NCI-H2171 treated with DMSO at 0.1 percent for 48 hours (cell line): ENCODE measurements around the gene MARCHF6.
A peak's percentile ranks its signal among the peaks of the same experiment; 100 is the strongest.
"Not testable (repeated sequence)": the region's sequence is repeated elsewhere in the genome, so short reads cannot be mapped to it uniquely, and the experiment has no call there.

Experiments used
- DNase-seq: peaks from one replicate; lab custom pipeline; 2025; lab: John Stamatoyannopoulos, UW

The MARCHF6 gene

DNA sequence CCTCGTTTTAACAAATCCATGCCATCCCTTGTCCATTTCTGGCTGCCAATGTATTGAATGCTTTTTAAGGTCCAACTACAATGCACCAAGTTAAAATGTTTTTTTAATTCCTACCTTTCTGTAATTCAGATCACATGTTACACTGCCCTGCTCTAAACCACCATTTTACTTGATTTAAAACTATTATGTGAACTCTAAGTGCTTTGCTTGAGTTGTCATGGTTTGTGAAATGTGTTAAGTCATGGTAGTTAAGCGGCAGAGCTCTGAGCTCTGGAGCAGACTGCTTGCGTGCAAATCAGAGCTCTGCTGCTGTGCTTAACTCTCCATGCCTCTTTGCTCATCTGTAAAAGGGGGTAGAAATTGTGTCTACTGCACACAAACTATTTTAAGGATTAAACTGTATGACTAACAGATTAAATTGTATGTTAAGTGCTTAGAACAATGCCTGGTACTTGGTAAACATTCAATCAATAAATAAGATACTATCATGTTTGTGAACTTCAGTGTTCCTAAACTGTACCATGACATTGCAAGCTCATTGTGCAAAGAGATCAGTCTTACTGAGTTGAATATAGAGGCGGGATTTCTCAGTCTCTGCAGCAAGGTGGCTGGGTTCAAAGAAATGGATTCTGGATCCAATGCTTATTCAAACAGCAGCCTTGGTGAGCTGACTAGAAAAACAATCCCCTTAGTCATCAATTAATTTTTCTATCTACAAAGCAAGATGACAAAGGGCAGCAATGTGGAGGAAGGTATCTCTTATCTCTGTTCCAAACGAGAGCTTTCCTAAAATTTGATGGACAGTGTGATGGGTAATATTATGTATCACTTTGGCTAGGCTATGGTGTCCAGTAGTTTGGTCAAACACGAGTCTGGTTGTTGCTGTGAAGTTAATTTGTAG is 29.7 kb upstream of the MARCHF6 start:
- no peak for DNase-seq

GRCh38 chr5:10324518-10325370 is 28.8 kb upstream of the MARCHF6 start:
- no peak for DNase-seq

GRCh38 chr5:10328323-10328722 is 25.2 kb upstream of the MARCHF6 start:
- DNase-seq, result no peak

GRCh38 chr5:10329446-10329819 is 24.1 kb upstream of the MARCHF6 start:
- no peak for DNase-seq

DNA sequence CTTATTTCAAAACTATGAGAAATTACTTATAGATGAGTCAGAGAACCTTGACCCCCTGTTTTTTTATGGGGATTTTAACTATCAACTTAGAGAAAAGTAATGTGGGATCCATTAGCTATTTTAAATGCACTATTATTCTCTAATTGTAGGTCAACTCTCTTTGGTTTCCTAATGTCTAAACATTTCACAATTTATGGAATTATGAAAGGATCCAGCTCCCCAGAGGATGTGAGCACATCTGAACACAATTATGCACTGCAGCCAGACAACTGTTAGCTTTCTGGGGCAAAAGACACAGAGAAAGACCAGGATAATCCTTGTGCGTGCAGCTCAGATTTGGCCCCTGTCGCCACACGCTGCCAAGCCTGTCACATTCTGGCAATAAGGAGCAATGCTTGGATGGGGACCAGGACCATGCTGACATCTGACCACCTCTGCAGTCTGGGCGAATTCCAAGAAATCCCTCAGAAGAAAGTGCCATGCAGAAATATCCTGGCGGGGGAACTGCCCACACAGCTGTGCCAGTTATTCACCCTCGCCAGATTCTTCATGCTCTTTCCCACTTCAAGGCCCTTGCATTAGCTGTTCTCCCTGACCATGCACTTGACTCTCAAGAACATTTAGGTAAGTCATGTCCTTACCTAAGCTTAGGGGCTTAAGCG is 23.5 kb upstream of the MARCHF6 start:
- DNase-seq, result no peak

- DNase-seq, result no peak
Observed at GRCh38 chr5:10330511-10331230, 22.8 kb upstream of the MARCHF6 start.

DNA sequence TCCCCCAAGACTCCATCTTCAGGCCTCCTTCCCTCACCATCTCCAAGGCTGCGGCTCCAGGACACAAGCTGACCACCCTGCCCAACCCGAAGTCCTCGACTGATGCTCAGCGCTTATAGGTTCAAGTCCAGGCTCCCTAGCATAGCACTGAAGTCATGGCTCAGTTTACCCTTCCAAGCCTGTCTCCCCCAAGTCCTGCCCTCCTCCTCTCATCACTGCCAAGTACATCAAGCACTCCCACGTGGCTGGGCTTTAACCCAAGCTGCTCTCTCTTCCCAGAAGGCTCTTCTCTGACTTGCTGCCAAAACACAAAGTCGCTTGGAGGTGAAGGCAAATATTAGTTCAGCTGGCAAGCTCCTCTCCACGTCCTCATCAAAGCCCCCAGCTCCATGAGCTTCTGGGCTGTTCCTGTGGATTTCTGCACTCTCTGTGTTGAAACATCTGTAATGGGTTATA is 22.1 kb upstream of the MARCHF6 start:
- DNase-seq, result peak; percentile 69

DNA sequence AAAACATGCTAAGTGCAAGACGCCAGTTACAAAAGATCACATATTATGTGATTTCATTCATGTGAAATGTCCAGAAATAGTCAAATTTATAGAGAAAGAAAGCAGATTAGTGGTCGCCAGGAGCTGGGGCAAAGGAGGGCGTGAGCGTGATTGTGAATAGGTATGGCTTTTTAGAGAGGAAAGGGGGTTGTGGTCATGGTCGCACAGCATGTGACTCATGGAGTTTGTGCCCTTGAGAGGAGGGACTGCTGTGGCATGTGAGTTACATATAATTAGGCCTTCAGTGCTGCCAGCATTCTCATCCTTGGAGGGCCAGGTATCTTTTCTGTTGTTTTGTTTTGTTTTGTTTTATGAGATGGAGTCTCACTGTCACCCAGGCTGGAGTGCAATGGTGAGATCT is 21.2 kb upstream of the MARCHF6 start:
- DNase-seq, result no peak

DNA sequence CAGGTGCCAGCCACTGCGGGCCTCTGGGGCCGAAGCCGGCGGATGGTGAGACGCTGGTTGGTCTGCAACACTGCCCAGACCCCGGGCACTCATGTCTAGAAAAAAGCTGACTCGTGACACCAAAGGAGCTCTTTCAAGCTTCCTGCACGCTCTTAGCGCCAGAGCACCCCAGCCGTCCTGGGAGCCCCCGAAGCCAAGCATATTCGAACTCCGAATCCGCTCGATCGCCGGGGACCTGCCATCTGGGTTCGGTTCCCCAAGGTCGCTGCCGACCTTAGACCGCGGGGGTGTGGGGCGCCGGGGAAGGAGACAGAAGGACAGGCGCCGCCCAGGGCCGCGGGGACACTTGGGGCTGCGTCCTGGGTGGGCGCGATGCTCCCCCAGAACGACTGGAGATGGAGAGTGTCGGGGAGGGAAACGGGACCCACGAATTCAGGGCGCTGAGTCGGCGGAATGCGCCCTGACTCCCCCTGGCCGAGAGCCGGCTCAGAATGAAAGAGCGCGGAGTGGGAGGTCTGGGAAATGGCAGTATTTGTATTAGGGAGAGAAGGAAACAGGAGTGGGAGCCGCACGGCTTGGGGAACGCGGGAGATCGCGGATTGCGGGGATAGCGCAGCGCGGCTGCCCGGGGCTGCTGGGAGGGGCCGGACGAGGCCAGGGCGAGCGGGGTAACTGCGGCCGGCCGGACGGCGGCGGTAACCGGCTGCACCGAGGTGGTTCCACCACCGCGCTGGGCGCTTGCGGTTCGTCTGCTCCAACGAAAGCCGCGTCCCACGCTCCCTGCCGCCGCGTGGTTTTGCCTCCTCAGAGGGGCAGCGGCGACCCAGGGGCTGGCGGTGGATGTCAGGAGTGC is 20.1 kb upstream of the MARCHF6 start:
- no peak for DNase-seq

DNA sequence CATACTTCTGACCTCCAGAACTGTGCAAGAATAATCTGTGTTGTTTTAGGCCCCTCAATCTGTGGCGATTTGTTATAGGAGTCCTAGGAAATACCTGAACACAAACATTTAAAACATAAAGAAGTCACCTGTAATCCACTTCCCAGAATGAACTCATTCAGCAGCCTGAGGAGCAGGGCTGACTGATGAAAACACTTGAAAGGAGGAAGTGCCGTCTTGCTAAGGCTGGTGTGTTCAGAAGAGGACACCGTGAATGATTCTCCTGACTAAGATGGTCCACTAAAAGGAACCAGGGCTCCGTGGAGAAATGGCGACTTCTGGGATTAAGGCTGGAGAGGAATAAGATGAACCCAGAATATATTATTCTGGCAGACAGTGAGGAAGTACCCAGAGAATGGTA is 18.7 kb upstream of the MARCHF6 start:
- no peak for DNase-seq

GRCh38 chr5:10335711-10336470 is 17.6 kb upstream of the MARCHF6 start:
- DNase-seq, result no peak

GRCh38 chr5:10337107-10337506 is 16.4 kb upstream of the MARCHF6 start:
- no peak for DNase-seq

DNA sequence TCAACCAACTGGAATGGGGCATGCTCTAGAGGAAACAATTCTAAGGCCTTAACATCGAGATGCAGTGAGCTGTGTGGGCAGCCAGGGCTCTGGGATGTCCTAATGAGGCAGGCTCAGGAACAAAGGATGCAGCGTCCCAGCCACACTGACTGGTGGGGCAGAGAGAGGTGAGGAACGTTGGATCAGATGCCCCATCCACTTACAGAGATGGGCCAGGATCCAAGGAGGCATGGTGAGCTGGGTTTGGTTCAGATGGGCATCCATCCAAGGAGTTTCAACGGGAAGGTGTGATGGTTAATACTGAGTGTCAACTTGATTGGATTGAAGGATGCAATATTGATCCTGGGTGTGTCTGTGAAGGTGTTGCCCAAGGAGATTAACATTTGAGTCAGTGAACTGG is 15.5 kb upstream of the MARCHF6 start:
- no peak for DNase-seq

GRCh38 chr5:10338686-10339057 is 14.8 kb upstream of the MARCHF6 start:
- DNase-seq, result no peak

DNA sequence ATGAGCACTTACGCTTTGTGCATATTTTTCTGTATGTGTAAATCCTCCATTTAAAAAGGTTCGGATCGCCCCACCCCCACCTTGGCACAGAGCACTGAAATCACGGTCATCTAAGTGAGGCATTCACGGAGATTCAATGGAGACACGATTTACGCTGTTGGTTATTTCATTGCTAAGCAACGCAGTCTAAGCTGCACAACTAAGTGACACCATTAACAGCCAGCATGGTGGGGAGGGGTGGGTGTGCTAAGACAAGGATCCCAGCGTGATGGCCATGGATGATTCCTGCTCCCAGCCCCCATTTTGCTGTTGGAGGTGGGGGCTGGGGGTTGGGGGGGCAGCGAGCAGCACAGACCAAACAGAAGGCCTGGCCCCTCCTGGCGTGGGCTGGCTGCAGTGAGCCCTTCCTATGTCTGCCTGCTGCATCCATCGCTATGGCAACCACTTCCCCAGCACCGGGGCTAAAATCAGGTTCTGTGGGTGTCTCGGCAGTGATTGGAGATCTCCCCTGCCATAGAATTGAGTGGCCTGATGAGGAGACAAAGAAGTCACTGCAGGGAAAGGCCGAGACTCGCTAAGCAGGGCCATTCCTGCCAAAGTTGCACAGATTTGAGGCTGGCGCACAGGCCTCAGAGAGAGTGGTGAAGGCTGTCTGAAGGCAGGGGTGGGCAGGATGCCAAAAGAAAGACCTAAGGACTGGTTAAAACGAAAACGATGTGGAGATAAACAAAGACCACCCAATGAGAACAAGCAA is 14.3 kb upstream of the MARCHF6 start:
- DNase-seq, result no peak

DNA sequence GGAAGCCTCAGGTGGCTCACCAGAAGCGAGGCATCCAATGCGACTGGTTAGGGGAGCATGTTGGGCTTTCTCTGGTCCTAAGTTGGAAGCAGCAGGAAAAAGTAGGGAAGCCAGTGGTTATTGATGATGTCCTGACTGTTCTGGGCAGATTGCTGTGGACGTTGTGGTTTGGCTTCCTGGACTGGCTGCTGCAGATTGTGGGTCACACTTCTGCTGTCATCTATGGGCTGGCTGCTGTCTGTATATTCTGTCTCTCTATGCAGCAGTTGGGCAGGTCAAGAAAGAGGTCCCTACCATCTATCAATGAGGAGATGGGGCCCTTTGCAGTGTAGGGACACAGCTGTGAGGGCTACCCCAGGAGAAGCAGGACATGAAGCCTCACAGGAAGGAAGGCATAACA is 13.5 kb upstream of the MARCHF6 start:
- no peak for DNase-seq

DNA sequence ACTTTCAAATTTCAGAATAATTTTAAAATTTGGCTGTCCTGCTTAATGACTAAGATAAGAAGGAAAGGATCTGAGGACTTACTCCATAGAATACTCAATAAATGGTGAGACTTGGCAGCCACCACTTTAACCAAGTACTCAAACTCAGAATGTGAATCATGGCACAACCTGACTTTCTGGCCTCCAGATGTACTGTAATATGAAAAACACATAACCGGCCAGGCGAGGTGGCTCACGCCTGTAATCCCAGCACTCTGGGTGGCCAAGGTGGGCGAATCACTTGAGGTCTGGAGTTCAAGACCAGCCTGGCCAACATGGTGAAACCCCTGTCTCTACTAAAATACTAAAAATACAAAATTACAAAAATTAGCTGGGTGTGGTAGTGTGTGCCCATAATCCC is 10.0 kb upstream of the MARCHF6 start:
- DNase-seq, result no peak

- not testable (repeated sequence) for DNase-seq
Observed at GRCh38 chr5:10344461-10345106, 8.9 kb upstream of the MARCHF6 start.

- no peak for DNase-seq
Observed at GRCh38 chr5:10348258-10348657, 5.2 kb upstream of the MARCHF6 start.
